ENCODE data around the gene SP6.

DNA sequence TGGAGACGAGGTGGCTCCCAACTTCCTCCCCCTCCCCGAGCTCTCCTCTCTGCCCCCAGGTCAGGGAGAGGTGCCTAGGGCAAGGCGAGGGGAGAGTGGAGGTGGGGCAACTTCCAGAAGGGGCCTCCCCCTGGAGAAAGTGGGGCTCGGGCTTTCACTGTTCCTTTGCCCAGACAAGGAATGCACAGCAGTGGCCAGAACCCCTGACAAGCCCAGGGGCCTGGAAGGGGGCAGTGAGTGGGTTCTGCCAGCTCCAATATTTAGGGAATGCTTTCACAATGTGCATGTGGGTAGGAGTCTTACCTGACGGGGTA is 33.4 kb upstream of the SP6 start:
- TF ChIP-seq, protein P1, sequence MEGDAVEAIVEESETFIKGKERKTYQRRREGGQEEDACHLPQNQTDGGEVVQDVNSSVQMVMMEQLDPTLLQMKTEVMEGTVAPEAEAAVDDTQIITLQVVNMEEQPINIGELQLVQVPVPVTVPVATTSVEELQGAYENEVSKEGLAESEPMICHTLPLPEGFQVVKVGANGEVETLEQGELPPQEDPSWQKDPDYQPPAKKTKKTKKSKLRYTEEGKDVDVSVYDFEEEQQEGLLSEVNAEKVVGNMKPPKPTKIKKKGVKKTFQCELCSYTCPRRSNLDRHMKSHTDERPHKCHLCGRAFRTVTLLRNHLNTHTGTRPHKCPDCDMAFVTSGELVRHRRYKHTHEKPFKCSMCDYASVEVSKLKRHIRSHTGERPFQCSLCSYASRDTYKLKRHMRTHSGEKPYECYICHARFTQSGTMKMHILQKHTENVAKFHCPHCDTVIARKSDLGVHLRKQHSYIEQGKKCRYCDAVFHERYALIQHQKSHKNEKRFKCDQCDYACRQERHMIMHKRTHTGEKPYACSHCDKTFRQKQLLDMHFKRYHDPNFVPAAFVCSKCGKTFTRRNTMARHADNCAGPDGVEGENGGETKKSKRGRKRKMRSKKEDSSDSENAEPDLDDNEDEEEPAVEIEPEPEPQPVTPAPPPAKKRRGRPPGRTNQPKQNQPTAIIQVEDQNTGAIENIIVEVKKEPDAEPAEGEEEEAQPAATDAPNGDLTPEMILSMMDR (IDR thresholded peaks at IDR 0.05; ENCODE audit: poor library complexity): no peak
- no peak for TF ChIP-seq EZH2 (IDR thresholded peaks at IDR 0.05; ENCODE audit: borderline replicate concordance)

All from hepatocyte (in vitro differentiated cells).